DND-41 (cell line): ENCODE measurements around the gene RAB28.

Source experiments
- CTCF ChIP-seq: IDR thresholded peaks from 2 replicates; pipeline ENCODE4 v1.5.1; 2012; ENCODE audit warnings: borderline replicate concordance, low read length, moderate library complexity, mild to moderate bottlenecking; ENCODE audit not compliant: poor library complexity, severe bottlenecking; ENCODE audit errors: extremely low read depth
- EZH2 ChIP-seq: IDR thresholded peaks from 3 replicates; pipeline ENCODE4 v1.6.1; 2012; ENCODE audit warnings: borderline replicate concordance, low read depth, mild to moderate bottlenecking, moderate library complexity, low read length, inconsistent platforms; ENCODE audit not compliant: severe bottlenecking

- TF ChIP-seq CTCF (no peak), EZH2 (no peak)
Measured at GRCh38 chr4:13496605-13497004, 12.5 kb upstream of the RAB28 start.
